Gastrocnemius medialis (tissue), 4 donors: ENCODE measurements around the gene GBP7.

ENCODE experiments used
- POLR2A ChIP-seq, 2 donors: fragments of 450-650 bp; IDR thresholded peaks; one replicate each; pipeline ENCODE4 v1.6.1; 2017; ENCODE audit warnings: antibody characterized with exemption in 2 of 2, mild to moderate bottlenecking in 2 of 2, moderate library complexity in 2 of 2
- TF ChIP-seq, protein P1 (sequence below), 5 experiments: fragments of 450-650 bp in 3 of 5; fragments of 200-600 bp in 2 of 5; sonication (generic) in 2 of 5; IDR thresholded peaks in 4 of 5; conservative IDR thresholded peaks in 1 of 5; 1 replicate in 4 of 5; 2 replicates in 1 of 5; pipeline ENCODE4 v1.5.1; 2016 to 2019; ENCODE audit warnings: antibody characterized with exemption in 5 of 5, mild to moderate bottlenecking in 3 of 5, moderate library complexity in 3 of 5

DNA sequence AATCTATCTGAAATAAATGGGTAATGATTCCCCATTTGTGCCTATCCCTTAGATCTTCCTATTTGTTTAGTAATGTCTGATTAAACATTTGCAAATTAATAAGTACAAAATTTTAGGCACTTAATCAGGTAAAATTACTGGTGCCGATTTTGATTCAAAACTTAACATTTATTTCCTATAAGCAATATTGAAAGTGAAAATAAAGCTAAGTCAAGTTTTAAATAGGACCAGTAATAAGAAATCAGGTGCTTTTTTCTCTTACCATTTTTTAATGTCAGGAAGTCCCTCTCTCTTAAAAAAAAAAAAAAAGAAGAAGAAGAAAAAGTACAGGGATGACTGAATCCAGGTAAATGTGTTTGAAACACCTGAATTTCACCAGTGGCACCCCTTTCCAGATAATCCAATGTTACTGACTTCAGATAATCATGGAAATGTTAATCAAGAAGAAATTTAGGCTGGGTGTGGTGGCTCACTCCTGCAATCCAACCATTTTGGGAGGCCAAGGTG is 23.8 kb upstream of the GBP7 start:
- TF ChIP-seq, protein P1, sequence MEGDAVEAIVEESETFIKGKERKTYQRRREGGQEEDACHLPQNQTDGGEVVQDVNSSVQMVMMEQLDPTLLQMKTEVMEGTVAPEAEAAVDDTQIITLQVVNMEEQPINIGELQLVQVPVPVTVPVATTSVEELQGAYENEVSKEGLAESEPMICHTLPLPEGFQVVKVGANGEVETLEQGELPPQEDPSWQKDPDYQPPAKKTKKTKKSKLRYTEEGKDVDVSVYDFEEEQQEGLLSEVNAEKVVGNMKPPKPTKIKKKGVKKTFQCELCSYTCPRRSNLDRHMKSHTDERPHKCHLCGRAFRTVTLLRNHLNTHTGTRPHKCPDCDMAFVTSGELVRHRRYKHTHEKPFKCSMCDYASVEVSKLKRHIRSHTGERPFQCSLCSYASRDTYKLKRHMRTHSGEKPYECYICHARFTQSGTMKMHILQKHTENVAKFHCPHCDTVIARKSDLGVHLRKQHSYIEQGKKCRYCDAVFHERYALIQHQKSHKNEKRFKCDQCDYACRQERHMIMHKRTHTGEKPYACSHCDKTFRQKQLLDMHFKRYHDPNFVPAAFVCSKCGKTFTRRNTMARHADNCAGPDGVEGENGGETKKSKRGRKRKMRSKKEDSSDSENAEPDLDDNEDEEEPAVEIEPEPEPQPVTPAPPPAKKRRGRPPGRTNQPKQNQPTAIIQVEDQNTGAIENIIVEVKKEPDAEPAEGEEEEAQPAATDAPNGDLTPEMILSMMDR (IDR thresholded peaks at IDR 0.05 in 4 of 5, conservative IDR thresholded peaks at IDR 0.05 in 1 of 5), result no peak
- no peak for TF ChIP-seq POLR2A (IDR thresholded peaks at IDR 0.05)
